Ascending aorta (tissue), 2 donors: Measurements from ENCODE around the gene ACBD6. TPM values are rescaled to one million over a fixed set of nuclear protein-coding genes. Genes with fewer than 3 reads are reported as not detected.

Experiments used
- DNase-seq, 2 donors: peaks; one replicate each; pipeline ENCODE4 v3.0.0-alpha.2; 2019; ENCODE audit warnings: low spot score in 2 of 2
- H3K27ac ChIP-seq, 2 donors: fragments of 200-600 bp; sonication (generic); one replicate each; pipeline ENCODE4 v1.5.1; 2016 to 2017; ENCODE audit warnings: mild to moderate bottlenecking in 1 of 2
- H3K27me3 ChIP-seq: fragments of 200-600 bp; sonication (generic); one replicate; pipeline ENCODE4 v1.5.1; 2017
- H3K36me3 ChIP-seq, 2 donors: fragments of 200-600 bp; sonication (generic); one replicate each; pipeline ENCODE4 v1.5.1; 2016
- H3K4me1 ChIP-seq, 2 donors: fragments of 200-600 bp; sonication (generic); one replicate each; pipeline ENCODE4 v1.5.1; 2016 to 2017; ENCODE audit warnings: mild to moderate bottlenecking in 1 of 2
- H3K4me3 ChIP-seq, 2 donors: fragments of 200-600 bp; sonication (generic); one replicate each; pipeline ENCODE4 v1.5.1; 2016 to 2017; ENCODE audit warnings: mild to moderate bottlenecking in 1 of 2
- H3K9me3 ChIP-seq, 2 donors: fragments of 200-600 bp; sonication (generic); one replicate each; pipeline ENCODE4 v1.5.1; 2016
- intact Hi-C: fragments of 100-400 bp; cut with DNase I; formaldehyde crosslinking; loops from one replicate; pipeline ENCODE4 v1.15.1; 2023
- total RNA-seq: library from RNA; depleted of rRNA; stranded (reverse); fragments of >200 nt; gene quantifications from one replicate; pipeline ENCODE4 v1.1.0, GENCODE V29; 2016
- TF ChIP-seq, protein P1 (sequence below), 3 experiments: fragments of 200-600 bp in 2 of 3; fragments of 450-650 bp in 1 of 3; sonication (generic) in 2 of 3; IDR thresholded peaks; one replicate each; pipeline ENCODE4 v1.5.1; 2016 to 2019; ENCODE audit warnings: antibody characterized with exemption in 3 of 3, mild to moderate bottlenecking in 1 of 3, moderate library complexity in 1 of 3

The ACBD6 gene
- total RNA-seq, 1 donor from 2014 or later = 67.7 TPM

DNA sequence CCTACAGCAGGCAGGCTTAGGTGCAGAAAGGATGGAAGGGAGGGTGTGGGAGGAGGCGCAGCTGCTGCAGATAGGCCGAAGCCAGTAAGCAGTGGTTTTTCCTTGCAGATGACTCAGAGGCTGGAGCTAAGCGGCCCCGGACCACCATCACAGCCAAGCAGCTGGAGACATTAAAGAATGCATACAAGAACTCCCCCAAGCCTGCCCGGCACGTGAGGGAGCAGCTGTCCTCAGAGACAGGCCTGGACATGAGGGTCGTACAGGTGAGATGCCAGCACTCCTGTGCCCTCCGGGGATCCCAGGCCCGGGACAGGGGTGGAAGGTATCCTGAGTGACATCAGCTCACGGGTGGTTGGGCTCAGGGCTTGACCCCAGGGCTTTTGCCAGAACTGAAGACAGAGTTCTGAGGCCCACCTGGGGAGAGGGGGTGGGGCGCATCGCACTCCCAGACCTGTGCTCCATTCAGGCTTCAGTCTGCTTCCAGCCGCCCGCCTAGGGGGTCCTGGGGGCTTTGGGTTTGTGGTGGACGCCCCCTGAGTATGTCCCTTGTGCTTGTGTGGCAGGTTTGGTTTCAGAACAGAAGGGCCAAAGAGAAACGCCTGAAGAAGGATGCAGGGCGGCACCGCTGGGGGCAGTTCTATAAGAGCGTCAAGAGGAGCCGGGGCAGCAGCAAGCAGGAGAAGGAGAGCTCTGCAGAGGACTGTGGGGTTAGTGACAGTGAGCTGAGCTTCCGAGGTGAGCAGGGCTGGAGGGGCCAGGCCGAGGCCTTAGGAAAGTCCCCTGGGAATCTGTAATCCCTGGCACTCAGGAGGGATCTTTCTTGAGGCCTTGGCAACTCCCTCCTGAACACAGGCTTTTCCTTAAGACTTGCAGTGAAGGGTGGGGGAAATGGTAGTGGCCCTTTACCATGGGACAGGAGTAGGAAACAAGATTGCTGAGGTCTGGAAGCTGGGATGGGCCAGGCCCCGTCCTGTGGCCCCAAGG, 230.8 kb downstream of the ACBD6 start:
- DNase-seq = no peak
- Histone ChIP-seq H3K9me3 (no peaks in the 10 kb centered on the region), H3K4me3 (no peak overlapping the region), H3K27ac (no peak overlapping the region), H3K4me1 (no peaks in the 10 kb centered on the region), H3K36me3 (peaks cover 0 to 9% of the 10 kb centered on the region in 2 donors), H3K27me3 (no peaks in the 10 kb centered on the region)
- TF ChIP-seq, protein P1, sequence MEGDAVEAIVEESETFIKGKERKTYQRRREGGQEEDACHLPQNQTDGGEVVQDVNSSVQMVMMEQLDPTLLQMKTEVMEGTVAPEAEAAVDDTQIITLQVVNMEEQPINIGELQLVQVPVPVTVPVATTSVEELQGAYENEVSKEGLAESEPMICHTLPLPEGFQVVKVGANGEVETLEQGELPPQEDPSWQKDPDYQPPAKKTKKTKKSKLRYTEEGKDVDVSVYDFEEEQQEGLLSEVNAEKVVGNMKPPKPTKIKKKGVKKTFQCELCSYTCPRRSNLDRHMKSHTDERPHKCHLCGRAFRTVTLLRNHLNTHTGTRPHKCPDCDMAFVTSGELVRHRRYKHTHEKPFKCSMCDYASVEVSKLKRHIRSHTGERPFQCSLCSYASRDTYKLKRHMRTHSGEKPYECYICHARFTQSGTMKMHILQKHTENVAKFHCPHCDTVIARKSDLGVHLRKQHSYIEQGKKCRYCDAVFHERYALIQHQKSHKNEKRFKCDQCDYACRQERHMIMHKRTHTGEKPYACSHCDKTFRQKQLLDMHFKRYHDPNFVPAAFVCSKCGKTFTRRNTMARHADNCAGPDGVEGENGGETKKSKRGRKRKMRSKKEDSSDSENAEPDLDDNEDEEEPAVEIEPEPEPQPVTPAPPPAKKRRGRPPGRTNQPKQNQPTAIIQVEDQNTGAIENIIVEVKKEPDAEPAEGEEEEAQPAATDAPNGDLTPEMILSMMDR (IDR thresholded peaks at IDR 0.05) = no peak
- intact Hi-C loops = no loop called here

DNA sequence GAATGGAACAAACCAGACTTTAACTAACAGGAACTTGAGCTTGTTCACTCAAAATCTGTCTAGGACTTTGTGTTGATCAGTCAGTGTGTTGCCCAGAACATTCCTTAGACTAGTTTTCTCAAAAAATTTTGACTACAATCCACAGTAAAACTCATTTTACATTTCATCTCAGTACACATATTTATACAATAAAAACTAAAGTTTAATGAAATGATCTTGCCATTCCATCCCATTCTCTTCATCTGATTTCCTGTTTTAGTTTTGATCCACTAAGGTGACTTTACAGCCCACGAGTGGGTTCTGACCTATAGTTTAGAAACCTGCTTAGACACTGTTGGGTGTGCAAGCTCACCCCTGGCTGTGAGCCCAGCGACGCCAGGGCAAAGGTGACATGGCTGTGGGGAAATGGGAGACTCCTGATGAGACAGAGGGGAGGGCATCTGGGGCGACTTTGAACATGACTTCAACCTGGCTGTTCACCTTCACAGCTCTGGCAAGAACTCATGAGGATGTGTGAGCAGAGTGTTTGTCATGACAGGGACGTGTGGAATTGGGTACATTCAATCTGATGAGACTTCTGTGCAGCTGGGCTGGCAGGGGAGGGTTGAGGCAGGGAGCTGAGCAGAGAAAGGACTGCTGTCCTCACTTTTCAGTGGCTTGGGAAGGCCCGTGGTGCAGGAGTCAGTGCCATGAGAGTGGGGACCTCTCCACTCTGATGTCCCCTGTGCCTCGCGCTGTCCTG, 231.7 kb downstream of the ACBD6 start:
- DNase-seq = no peak
- intact Hi-C loops = no loop called here
- Histone ChIP-seq H3K36me3 (peaks cover 0 to 9% of the 10 kb centered on the region in 2 donors), H3K4me3 (no peak overlapping the region), H3K27me3 (no peaks in the 10 kb centered on the region), H3K9me3 (no peaks in the 10 kb centered on the region), H3K27ac (no peak overlapping the region), H3K4me1 (no peaks in the 10 kb centered on the region)
- TF ChIP-seq, protein P1 (IDR thresholded peaks at IDR 0.05) = no peak

DNA sequence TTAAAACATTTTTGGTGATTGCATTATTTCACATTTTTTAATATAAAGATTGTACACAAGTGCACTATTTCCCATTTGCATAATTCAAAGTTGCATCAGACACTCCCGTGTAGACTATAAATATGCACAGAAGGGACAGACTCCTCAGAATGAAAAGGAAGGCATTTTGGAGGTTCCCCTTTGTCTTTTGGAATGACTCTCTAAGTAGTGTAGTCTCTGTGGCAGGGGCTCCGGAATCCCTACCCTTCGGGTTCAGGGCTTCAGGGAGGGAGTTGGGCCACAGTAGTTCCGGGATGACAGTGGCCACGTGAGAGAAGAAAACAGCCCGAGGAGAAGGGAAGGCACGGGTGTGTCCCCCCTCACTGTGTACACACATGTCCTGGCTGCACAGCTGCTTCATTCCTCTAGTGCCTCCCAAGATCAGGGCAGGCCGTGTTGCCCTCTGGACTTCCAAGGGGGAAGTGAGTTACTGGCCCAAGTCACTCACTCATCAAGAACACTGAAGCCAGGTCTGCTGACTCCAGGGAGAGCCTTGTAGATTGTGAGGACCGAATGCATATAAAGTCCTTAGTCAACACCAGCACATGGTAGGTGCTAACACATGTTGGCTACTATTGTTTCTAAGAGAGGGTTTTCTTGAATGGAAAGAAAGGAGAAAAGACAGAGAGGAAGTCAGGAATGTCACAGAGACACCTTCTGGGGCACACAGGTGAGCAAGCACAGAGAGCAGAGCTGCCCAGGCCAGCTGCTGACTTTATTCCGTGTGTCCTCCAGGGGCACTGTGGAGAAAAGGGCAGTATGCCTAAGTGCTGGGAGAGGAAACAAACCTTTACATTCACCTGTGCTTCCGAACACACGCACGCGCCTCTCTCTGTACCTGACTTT, 232.5 kb downstream of the ACBD6 start:
- TF ChIP-seq, protein P1 (IDR thresholded peaks at IDR 0.05) = no peak
- DNase-seq = no peak
- Histone ChIP-seq H3K27me3 (no peaks in the 10 kb centered on the region), H3K27ac (no peak overlapping the region), H3K36me3 (peaks cover 0 to 8% of the 10 kb centered on the region in 2 donors), H3K4me3 (no peak overlapping the region), H3K4me1 (no peaks in the 10 kb centered on the region), H3K9me3 (no peaks in the 10 kb centered on the region)
- intact Hi-C loops = no loop called here

DNA sequence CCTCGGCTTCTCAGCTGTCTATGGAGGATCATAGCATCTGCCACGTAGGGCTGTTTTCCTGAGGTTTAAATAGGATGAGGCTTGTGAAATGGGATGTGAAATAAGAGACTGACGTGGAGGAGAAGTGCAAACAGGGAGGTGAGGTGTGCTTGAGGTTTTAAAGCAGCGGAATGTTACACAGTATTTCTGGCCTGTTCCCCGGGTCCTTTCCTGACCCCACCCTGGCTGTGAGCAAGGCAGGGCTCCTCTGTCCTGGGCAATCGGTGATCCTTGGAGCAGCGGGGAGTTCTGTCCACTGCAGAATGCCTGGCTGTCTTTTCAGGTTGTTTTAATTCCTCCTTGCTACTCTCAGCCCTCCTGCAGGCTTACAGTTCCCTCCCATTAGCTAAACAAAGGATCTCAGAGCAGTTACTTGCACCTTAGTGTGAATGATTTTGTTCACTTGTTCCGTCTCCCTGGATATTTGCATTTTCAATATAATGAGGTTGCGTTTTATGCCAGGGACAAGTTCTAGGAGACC, 233.8 kb downstream of the ACBD6 start:
- no peaks in the 10 kb centered on the region for H3K36me3 ChIP-seq
- H3K4me3 ChIP-seq = no peak overlapping the region
- DNase-seq = no peak
- no peaks in the 10 kb centered on the region for H3K27me3 ChIP-seq
- intact Hi-C loops = no loop called here
- H3K4me1 ChIP-seq = no peaks in the 10 kb centered on the region
- TF ChIP-seq, protein P1 (IDR thresholded peaks at IDR 0.05) = no peak
- no peak overlapping the region for H3K27ac ChIP-seq
- no peaks in the 10 kb centered on the region for H3K9me3 ChIP-seq
